ENCODE data around the gene RFX2.
"Not testable (repeated sequence)": the region's sequence is repeated elsewhere in the genome, so short reads cannot be mapped to it uniquely, and the experiment has no call there.

The RFX2 gene

DNA sequence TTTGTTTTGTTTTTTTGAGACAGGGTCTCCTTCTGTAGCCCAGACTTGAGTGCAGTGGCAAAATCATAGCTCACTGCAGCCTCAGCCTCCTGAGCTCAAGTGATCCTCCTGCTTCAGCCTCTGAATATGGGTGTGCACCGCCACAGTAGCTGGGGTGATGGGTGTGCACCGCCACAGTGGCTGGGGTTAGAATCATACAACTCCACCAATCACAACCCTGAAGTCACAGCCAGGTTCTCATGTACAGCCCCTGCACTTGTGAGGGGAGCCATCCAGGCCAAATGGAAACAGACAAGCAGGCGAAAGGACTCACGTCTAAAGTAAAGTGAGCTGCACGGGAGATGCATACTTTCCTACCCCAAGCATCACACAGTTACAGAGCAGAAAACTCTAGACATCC, 69.2 kb downstream of the RFX2 start:
- no peak for FAIRE-seq
- no peak for TF ChIP-seq POLR2A (IDR thresholded peaks at IDR 0.05; ENCODE audit: low read depth, low read length)
- DNase-seq (ENCODE audit: insufficient read length): no peak

DNA sequence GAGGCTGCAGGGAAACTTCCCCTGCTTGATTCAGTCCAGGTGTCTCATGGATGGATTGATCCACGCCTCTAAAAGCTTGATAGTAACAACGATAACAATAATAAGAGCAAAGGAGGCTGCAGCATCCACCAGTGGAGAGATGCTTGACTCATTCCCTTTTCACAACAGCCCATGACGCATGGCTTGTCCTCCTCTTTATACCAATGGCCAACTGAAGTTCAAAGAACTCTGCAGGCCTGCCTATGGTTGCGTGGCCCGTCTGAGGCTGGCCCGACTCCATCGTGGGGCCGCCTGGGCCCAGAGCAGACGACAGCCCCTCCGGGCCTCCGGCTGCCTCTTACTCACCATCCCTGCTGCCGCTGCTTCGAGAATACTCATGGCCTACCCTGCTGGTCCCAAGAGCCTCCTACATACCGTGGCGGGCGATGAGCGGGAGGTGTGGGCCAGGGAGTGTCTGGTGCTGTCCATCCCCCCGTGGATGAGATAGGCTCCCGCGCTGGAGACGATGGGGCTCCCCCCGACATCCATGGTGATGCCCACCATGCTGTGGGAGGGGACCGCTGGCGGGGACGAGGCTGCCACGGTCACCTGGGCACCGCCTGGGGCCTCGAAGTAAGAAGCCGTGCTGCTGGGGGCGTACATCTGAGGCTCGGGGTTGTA, 70.6 kb downstream of the RFX2 start:
- DNase-seq (ENCODE audit: insufficient read length) (no peak), FAIRE-seq (no peak)
- TF ChIP-seq POLR2A (IDR thresholded peaks at IDR 0.05; ENCODE audit: low read depth, low read length): no peak
- no peak for TF ChIP-seq TAF1 (IDR thresholded peaks at IDR 0.05; ENCODE audit: borderline replicate concordance, low read depth, low read length)
- no peak for TF ChIP-seq POLR2AphosphoS5 (IDR thresholded peaks at IDR 0.05; ENCODE audit: low read depth, low read length)

- peak; percentile 94 for FAIRE-seq
- TF ChIP-seq POLR2AphosphoS5 (IDR thresholded peaks at IDR 0.05; ENCODE audit: low read depth, low read length) (no peak), TAF1 (IDR thresholded peaks at IDR 0.05; ENCODE audit: borderline replicate concordance, low read depth, low read length) (no peak), POLR2A (IDR thresholded peaks at IDR 0.05; ENCODE audit: low read depth, low read length) (no peak)
- peak; percentile 56 for DNase-seq (ENCODE audit: insufficient read length)
These were observed 71.5 kb downstream of the RFX2 start for GRCh38 chr19:6038634-6039405.

- FAIRE-seq (no peak), DNase-seq (ENCODE audit: insufficient read length) (no peak)
- TF ChIP-seq POLR2A (IDR thresholded peaks at IDR 0.05; ENCODE audit: low read depth, low read length) (no peak), TAF1 (IDR thresholded peaks at IDR 0.05; ENCODE audit: borderline replicate concordance, low read depth, low read length) (no peak), POLR2AphosphoS5 (IDR thresholded peaks at IDR 0.05; ENCODE audit: low read depth, low read length) (no peak)
These were observed 75.3 kb downstream of the RFX2 start for GRCh38 chr19:6035026-6035425.

DNA sequence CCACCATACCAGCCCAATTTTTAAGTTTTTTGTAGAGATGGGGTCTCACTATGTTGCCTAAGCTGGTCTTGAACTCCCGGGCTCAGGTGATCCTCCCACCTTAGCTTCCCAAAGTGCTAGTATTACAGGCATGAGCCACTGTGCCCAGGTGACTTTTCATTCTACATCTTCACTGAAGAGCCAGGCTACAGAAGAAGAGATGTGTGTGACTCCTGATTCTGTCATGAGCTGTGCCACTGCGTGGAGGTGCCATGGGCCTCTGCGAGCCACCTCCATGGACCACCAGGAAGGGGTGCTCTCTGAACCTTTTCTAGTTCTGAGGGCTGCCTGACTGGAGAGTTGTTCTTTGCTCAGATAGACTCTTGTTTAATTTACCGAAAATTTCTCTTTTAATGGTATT, 75.8 kb downstream of the RFX2 start:
- no peak for FAIRE-seq
- TF ChIP-seq POLR2A (IDR thresholded peaks at IDR 0.05; ENCODE audit: low read depth, low read length) (no peak), TAF1 (IDR thresholded peaks at IDR 0.05; ENCODE audit: borderline replicate concordance, low read depth, low read length) (no peak), POLR2AphosphoS5 (IDR thresholded peaks at IDR 0.05; ENCODE audit: low read depth, low read length) (no peak)

GRCh38 chr19:6033744-6034264, 76.5 kb downstream of the RFX2 start:
- TF ChIP-seq TAF1 (IDR thresholded peaks at IDR 0.05; ENCODE audit: borderline replicate concordance, low read depth, low read length) (no peak), POLR2AphosphoS5 (IDR thresholded peaks at IDR 0.05; ENCODE audit: low read depth, low read length) (no peak), POLR2A (IDR thresholded peaks at IDR 0.05; ENCODE audit: low read depth, low read length) (no peak)
- DNase-seq (ENCODE audit: insufficient read length) (no peak), FAIRE-seq (no peak)

More for the DNA sequence above, 75.8 kb downstream of the RFX2 start:
- no peak for DNase-seq (ENCODE audit: insufficient read length)

DNA sequence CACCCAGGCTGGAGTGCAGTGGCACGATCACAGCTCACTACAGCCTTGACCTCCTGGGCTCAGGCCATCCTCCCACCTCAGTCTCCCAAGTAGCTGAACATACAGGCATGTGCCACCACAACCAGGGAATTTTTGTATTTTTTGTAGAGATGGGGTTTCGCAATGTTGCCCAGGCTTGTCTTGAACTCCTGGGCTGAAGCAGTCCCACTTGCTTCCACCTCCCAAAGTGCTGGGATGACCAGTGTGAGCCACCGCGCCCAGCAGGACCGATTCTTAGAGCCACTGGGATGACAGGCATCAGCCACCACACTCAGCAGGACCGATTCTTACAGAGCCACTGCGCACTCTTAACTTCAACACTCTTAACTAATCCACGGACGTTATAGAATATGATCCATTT, 77.5 kb downstream of the RFX2 start:
- FAIRE-seq (no peak), DNase-seq (ENCODE audit: insufficient read length) (no peak)
- TF ChIP-seq POLR2AphosphoS5 (IDR thresholded peaks at IDR 0.05; ENCODE audit: low read depth, low read length) (no peak), POLR2A (IDR thresholded peaks at IDR 0.05; ENCODE audit: low read depth, low read length) (no peak), TAF1 (IDR thresholded peaks at IDR 0.05; ENCODE audit: borderline replicate concordance, low read depth, low read length) (no peak)

DNA sequence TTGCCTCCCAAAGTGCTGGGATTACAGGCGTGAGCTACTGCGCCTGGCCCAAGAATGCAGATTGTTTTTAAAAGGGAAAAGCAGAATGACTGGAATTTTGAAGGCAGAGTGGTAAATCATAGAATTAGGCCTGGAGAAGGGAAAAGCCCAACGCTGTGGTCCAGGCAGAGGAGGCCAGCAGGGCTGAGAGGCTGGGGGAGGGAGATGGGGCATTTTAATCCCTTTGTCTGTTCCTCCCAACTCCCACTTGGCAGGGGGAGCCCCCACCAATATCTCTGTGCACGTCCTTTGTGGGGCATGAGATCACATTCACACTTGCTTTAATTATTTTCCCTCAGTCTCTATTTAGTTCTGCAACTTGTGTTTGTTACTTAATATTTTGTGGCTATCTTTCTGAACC, 77.9 kb downstream of the RFX2 start:
- no peak for DNase-seq (ENCODE audit: insufficient read length)
- FAIRE-seq: no peak
- TF ChIP-seq TAF1 (IDR thresholded peaks at IDR 0.05; ENCODE audit: borderline replicate concordance, low read depth, low read length) (no peak), POLR2A (IDR thresholded peaks at IDR 0.05; ENCODE audit: low read depth, low read length) (no peak), POLR2AphosphoS5 (IDR thresholded peaks at IDR 0.05; ENCODE audit: low read depth, low read length) (no peak)

- TF ChIP-seq POLR2AphosphoS5 (IDR thresholded peaks at IDR 0.05; ENCODE audit: low read depth, low read length) (no peak), POLR2A (IDR thresholded peaks at IDR 0.05; ENCODE audit: low read depth, low read length) (no peak), TAF1 (IDR thresholded peaks at IDR 0.05; ENCODE audit: borderline replicate concordance, low read depth, low read length) (no peak)
- FAIRE-seq: no peak
- no peak for DNase-seq (ENCODE audit: insufficient read length)
These were observed 80.1 kb downstream of the RFX2 start for GRCh38 chr19:6030214-6030507.

- DNase-seq (ENCODE audit: insufficient read length): no peak
- TF ChIP-seq TAF1 (IDR thresholded peaks at IDR 0.05; ENCODE audit: borderline replicate concordance, low read depth, low read length): no peak
- TF ChIP-seq POLR2A (IDR thresholded peaks at IDR 0.05; ENCODE audit: low read depth, low read length): no peak
- TF ChIP-seq POLR2AphosphoS5 (IDR thresholded peaks at IDR 0.05; ENCODE audit: low read depth, low read length): no peak
- FAIRE-seq: no peak
These were observed 83.7 kb downstream of the RFX2 start for GRCh38 chr19:6026390-6027227.

- DNase-seq (ENCODE audit: insufficient read length); FAIRE-seq: not testable (repeated sequence)
These were observed 85.5 kb downstream of the RFX2 start for GRCh38 chr19:6024756-6025155.

- no peak for DNase-seq (ENCODE audit: insufficient read length)
- no peak for TF ChIP-seq POLR2AphosphoS5 (IDR thresholded peaks at IDR 0.05; ENCODE audit: low read depth, low read length)
- no peak for TF ChIP-seq TAF1 (IDR thresholded peaks at IDR 0.05; ENCODE audit: borderline replicate concordance, low read depth, low read length)
- TF ChIP-seq POLR2A (IDR thresholded peaks at IDR 0.05; ENCODE audit: low read depth, low read length): no peak
- FAIRE-seq: no peak
These were observed 86.4 kb downstream of the RFX2 start for GRCh38 chr19:6023936-6024335.
